ENCODE results near the gene ASCL3.
"Not testable (repeated sequence)": the region's sequence is repeated elsewhere in the genome, so short reads cannot be mapped to it uniquely, and the experiment has no call there.

GRCh38 chr11:8935789-8936188 is 7.0 kb downstream of the ASCL3 start:
- not testable (repeated sequence) for TF ChIP-seq POLR2A, JUND (IDR thresholded peaks at IDR 0.05; ENCODE audit: low read depth, low read length)
